WERI-Rb-1 (cell line): ENCODE data around the gene HECA.
"Not testable (repeated sequence)": the region's sequence is repeated elsewhere in the genome, so short reads cannot be mapped to it uniquely, and the experiment has no call there.

ENCODE experiments used
- DNase-seq: peaks from one replicate; pipeline ENCODE4 v3.0.0-alpha.2; 2020
- H3K27ac ChIP-seq: fragments of 250-450 bp; sonication (Bioruptor Pico); 2 replicates; pipeline ENCODE4 v1.5.1; 2020; ENCODE audit warnings: mild to moderate bottlenecking, moderate library complexity
- H3K27me3 ChIP-seq: fragments of 250-450 bp; sonication (Bioruptor Pico); 2 replicates; pipeline ENCODE4 v1.5.1; 2021; ENCODE audit warnings: mild to moderate bottlenecking, low read depth, moderate library complexity; ENCODE audit not compliant: insufficient read depth, severe bottlenecking
- H3K36me3 ChIP-seq: fragments of 250-450 bp; sonication (Bioruptor Pico); 2 replicates; pipeline ENCODE4 v1.5.1; 2020; ENCODE audit warnings: mild to moderate bottlenecking, moderate library complexity
- H3K4me3 ChIP-seq: 2 replicates; pipeline ENCODE4 v1.5.1; 2011; ENCODE audit warnings: low read depth, mild to moderate bottlenecking, control low read depth, low read length
- H3K9me3 ChIP-seq: fragments of 250-450 bp; sonication (Bioruptor Pico); 2 replicates; pipeline ENCODE4 v1.5.1; 2021; ENCODE audit warnings: mild to moderate bottlenecking, moderate library complexity; ENCODE audit not compliant: severe bottlenecking
- TF ChIP-seq, protein P1 (sequence below): IDR thresholded peaks from 2 replicates; pipeline ENCODE4 v1.5.1; 2011; ENCODE audit warnings: low read depth, mild to moderate bottlenecking, control low read depth, inconsistent platforms, low read length

HECA gene

DNA sequence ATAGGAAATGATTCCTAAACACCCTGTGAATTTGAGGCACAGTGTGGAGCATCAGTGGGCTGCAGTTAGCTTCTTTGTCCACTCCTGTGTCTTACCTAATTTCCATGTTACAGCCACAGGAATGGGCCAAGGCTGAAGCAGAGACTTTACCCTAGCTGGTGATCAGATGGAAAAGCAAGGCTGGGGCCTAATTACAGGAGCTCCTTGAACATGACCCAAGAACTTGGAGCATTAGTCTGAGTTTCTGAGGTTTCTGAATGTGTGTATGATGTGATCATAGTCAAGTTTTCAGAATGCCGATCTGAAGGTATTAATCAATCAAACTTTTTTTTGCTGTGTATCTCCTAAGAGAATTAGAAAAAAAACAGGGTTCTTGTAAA is 18.0 kb downstream of the HECA start:
- no peak overlapping the region for H3K27ac ChIP-seq
- DNase-seq, result no peak
- TF ChIP-seq, protein P1, sequence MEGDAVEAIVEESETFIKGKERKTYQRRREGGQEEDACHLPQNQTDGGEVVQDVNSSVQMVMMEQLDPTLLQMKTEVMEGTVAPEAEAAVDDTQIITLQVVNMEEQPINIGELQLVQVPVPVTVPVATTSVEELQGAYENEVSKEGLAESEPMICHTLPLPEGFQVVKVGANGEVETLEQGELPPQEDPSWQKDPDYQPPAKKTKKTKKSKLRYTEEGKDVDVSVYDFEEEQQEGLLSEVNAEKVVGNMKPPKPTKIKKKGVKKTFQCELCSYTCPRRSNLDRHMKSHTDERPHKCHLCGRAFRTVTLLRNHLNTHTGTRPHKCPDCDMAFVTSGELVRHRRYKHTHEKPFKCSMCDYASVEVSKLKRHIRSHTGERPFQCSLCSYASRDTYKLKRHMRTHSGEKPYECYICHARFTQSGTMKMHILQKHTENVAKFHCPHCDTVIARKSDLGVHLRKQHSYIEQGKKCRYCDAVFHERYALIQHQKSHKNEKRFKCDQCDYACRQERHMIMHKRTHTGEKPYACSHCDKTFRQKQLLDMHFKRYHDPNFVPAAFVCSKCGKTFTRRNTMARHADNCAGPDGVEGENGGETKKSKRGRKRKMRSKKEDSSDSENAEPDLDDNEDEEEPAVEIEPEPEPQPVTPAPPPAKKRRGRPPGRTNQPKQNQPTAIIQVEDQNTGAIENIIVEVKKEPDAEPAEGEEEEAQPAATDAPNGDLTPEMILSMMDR, result no peak
- H3K4me3 ChIP-seq, result no peak overlapping the region
- H3K36me3 ChIP-seq, result no peaks in the 10 kb centered on the region
- H3K27me3 ChIP-seq, result no peaks in the 10 kb centered on the region
- H3K9me3 ChIP-seq, result no peaks in the 10 kb centered on the region

DNA sequence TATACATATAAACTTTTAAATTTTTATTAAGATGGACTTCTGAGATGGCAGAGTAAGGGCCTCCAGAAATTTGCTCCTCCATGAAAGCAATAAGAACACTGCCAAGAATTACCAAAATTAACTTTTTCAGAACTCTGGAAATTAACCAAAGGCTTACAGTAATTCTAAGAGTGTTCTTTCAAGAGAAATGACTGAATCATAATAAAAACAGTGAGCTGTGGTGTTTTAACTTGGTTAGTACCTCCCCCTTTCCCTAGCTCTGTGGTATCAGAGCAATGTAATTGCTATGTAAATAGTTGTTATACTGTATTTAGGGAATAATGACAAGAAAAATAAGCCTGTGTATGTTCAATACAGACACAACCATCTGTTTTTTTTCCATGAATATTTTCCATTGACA is 19.0 kb downstream of the HECA start:
- Histone ChIP-seq H3K27ac (no peak overlapping the region), H3K36me3 (no peaks in the 10 kb centered on the region), H3K9me3 (no peaks in the 10 kb centered on the region), H3K27me3 (no peaks in the 10 kb centered on the region), H3K4me3 (no peak overlapping the region)
- no peak for DNase-seq
- TF ChIP-seq, protein P1, result no peak

DNA sequence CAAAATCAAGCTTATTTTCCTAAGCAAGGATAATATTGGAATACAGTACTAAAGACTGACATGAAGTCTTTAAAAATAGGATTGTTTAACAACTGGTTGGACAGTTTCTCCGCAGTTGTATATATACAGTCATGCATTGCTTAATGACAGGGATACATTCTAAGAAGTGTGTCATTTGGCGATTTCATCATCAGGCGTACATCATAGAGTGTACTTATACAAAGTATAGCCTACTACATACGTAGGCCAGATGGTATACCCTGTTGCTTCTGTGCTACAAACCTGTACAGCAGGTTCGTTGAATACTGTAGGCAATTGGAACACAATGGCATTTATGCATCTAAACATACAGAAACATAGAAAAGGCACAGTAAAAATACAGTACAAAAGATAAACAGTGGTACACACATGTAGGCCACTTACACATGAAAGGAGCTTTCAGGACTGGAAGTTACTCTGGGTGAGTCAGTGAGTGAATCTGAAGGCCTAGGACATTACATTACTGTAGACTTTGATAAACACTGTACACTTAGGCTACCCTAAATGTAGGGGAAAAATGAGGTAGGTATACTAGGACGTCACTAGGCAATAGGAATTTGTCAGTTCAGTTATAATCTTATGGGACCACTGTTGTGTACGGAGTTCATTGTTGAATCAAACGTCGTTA is 20.1 kb downstream of the HECA start:
- TF ChIP-seq, protein P1, result no peak
- H3K27me3 ChIP-seq, result no peaks in the 10 kb centered on the region
- DNase-seq, result no peak
- H3K9me3 ChIP-seq, result no peaks in the 10 kb centered on the region
- H3K36me3 ChIP-seq, result no peaks in the 10 kb centered on the region
- no peak overlapping the region for H3K4me3 ChIP-seq
- no peak overlapping the region for H3K27ac ChIP-seq

DNA sequence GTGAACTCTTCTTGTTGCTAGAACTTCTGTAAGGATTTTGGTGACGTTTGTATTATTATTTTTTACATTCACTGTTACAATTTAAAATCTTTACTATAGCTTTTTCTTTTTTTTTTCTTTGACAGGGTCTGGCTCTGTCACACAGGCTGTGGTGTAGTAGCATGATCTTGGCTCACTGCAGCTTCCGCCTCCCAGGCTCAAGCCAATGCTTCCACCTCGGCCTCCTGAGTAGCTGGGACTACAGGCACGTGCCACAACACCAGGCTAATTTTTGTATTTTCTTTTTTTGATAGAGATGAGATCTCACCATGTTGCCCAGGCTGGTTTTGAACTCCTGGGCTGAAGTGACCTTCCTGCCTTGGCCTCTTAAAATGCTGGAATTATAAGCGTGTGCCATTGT is 21.2 kb downstream of the HECA start:
- DNase-seq, result no peak
- H3K9me3 ChIP-seq, result no peaks in the 10 kb centered on the region
- no peak overlapping the region for H3K4me3 ChIP-seq
- H3K36me3 ChIP-seq, result no peaks in the 10 kb centered on the region
- H3K27ac ChIP-seq, result no peak overlapping the region
- TF ChIP-seq, protein P1, result no peak
- no peaks in the 10 kb centered on the region for H3K27me3 ChIP-seq

GRCh38 chr6:139156551-139156950 is 21.7 kb downstream of the HECA start:
- no peaks in the 10 kb centered on the region for H3K36me3 ChIP-seq

GRCh38 chr6:139157086-139157485 is 22.2 kb downstream of the HECA start:
- H3K9me3 ChIP-seq, H3K4me3 ChIP-seq, H3K27me3 ChIP-seq, DNase-seq, H3K27ac ChIP-seq, H3K36me3 ChIP-seq: not testable (repeated sequence)

More at GRCh38 chr6:139156551-139156950, 21.7 kb downstream of the HECA start:
- Histone ChIP-seq H3K27me3 (no peaks in the 10 kb centered on the region), H3K27ac (no peak overlapping the region), H3K4me3 (no peak overlapping the region), H3K9me3 (no peaks in the 10 kb centered on the region)
- no peak for DNase-seq
- TF ChIP-seq, protein P1, result no peak
